Effector CD8-positive, alpha-beta T cell (primary cell): ENCODE measurements around the gene MUC2.

ENCODE experiments used
- DNase-seq: peaks from one replicate; lab custom pipeline; 2025; lab: John Stamatoyannopoulos, UW
- total RNA-seq, 4 experiments: gene quantifications; one replicate each; lab custom pipeline; 2026; lab: John Stamatoyannopoulos, UW

Gene MUC2
- 0 to 0.35 (median 0.05) reads per million in 4 experiments for total RNA-seq

DNA sequence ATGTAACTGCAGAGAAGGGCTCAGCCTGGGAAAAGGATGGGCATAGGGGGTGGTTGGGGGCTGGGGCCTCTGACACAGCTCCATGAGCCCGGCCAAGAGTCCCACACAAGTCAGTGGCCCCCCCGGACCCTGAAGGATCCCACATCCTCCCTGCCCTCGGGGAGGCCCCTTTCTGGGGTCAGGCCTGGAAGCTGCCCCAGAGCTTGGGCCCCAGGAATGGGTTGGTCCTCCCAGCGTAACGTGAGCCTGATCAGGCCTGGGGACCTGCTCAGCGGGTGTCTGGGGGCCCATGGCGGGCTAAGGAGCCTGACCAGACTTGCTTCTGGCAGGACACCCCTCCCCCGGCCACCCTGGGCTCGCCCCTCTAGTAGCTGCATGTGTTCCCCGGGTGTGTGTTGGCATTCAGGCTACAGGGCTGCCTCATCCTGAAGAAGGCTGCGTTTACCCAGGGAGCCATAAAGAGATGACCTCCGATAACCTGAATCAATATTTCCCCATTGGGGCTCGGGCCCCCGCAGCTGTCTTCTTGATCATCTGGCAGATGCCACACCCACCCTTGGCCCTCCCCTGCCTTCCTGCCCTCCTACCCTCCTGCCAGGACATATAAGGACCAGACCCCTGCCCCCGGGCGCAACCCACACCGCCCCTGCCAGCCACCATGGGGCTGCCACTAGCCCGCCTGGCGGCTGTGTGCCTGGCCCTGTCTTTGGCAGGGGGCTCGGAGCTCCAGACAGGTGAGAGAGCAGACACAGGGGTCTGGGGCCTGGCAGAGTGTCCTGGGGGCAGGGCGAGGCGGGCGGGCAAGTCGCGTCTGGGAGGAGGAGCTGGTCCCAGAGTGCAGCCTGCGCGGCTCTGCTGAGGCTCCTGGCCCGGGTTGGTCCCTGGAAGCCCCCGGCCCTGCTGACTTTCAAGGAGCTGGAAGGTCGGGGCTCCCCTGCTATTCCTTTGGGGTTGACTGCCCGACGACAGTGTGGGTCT lies at the start of gene MUC2:
Gene MUC2, plus strand, starts transcription at position 631 of the 978 bp plus-strand sequence.
- DNase-seq: no peak

GRCh38 chr11:1025410-1026162 lies 49.1 kb upstream of the MUC2 start:
- DNase-seq: no peak

GRCh38 chr11:1026163-1026450 lies 48.6 kb upstream of the MUC2 start:
- no peak for DNase-seq

GRCh38 chr11:1026641-1027482 lies 47.8 kb upstream of the MUC2 start:
- no peak for DNase-seq

- no peak for DNase-seq
Measured at GRCh38 chr11:1027483-1028290, 47.0 kb upstream of the MUC2 start.

- DNase-seq: no peak
Measured at GRCh38 chr11:1028291-1028540, 46.5 kb upstream of the MUC2 start.

DNA sequence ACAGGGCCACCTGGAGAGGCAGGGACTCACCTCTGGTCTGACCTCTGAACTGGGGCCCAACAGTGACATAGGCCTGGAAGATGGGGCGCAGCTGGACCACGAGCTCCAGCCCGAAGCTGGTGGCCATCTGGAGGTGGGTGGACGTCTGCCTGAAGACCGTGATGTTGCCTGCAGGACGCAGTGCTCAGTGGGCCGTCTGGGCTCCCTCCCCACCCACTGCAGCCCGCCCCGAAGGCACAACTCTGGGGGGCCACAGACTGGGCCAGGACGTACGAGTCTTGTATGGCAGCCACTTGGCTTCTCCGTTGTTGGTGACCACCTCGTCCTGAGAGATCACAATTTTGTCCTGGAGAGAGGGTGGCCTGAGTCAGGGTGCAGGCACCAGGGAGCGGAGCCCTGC lies 46.1 kb upstream of the MUC2 start:
- no peak for DNase-seq

- no peak for DNase-seq
Measured at GRCh38 chr11:1029051-1029450, 45.6 kb upstream of the MUC2 start.

DNA sequence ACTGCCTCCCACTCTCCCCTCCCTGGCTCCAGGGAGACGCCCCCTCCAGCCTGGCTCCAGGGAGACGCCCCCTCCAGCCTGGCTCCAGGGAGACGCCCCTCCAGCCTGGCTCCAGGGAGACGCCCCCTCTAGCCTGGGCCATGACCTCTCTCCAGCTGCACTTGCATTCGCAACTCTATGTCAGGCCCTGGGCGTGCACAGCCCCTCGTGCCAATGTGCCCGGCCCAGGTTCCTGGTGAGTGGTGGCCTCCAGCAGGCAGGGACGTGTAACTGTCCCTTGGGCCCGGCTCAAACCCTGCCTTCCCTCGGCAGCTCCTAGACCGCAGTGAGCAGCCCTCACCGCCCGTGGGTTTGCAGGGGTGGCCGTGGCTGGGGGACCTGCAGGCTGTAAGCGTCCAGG lies 45.0 kb upstream of the MUC2 start:
- no peak for DNase-seq

DNA sequence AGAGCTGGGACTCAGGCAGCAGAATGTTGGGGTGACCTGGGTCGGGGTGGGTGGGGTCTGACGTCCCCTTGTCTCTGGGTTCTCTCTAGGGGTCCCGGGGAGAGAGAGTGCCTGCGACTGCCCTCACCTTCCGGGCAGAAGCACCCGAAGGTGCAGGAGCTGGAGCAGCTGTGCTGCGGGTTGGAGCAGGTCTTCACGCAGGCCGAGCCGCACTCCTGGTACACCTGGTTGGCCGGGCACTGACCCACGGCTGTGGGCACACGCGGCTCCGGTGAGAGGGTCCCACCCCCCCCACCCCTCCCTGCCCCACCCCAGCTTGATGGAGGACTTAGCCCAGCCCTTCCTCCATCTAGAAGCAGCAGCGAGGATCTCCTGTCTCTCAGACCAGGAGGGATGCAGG lies 44.6 kb upstream of the MUC2 start:
- DNase-seq: no peak

DNA sequence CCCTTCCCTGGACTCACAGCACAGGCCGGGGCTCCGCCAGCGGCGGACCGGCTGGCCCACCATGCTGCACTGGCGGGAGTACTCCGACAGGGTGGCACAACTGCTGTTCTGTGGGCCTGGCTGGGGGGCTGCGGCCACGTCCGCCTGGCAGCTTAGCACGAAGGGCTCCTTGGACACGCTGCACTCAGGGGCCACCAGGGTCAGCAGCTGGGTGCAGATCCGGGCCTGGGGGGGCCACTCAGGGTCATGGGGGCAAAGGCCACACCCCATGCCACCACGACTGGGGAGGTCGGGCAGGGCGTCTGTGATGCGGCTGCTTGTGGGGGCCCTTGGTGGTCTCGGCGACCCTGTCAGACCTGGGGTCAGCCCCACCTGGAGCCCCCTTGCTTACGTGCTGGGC lies 44.1 kb upstream of the MUC2 start:
- no peak for DNase-seq

GRCh38 chr11:1031121-1031899 lies 43.4 kb upstream of the MUC2 start:
- no peak for DNase-seq

- DNase-seq: no peak
Measured at GRCh38 chr11:1032310-1032891, 42.3 kb upstream of the MUC2 start.

DNA sequence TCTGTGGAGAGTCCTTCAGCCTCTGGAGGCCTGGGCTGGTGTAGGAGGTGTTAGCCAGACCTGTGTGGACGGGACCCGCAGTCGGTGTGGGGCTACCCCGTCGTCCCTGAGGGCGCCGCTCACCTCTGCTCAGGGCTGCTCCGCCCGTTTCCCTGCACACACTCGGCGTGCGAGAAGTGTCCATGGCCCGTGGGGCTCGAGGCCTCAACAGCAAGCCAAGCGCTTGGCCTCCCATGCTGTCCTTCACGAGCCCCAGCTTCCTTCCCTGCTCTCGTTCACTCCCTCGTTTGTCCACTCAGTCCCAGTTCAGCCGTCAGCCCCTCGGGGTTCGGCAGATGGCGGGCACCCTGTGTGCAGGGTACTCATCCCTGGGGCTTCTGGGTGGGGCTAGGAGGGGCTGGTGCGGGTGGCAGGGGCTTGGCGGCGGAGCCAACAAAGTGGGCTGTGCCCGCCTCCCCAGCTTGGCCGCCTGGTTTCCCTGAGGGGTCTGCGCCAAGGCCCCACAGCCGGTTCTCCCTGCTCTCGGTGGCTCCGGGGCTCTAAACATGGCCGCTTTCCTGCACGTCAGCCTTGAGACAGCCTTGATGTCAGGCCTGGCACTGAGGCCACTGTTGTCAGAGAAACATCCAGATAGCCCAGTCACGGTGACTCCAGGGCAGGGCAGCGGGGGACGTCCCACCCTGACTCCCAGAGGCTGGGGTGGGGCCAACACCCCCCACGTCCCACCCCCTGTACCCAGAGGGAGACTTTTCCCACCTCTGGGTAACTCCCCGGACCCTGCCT lies 41.5 kb upstream of the MUC2 start:
- DNase-seq: no peak

- DNase-seq: no peak
Measured at GRCh38 chr11:1034001-1034400, 40.7 kb upstream of the MUC2 start.

DNA sequence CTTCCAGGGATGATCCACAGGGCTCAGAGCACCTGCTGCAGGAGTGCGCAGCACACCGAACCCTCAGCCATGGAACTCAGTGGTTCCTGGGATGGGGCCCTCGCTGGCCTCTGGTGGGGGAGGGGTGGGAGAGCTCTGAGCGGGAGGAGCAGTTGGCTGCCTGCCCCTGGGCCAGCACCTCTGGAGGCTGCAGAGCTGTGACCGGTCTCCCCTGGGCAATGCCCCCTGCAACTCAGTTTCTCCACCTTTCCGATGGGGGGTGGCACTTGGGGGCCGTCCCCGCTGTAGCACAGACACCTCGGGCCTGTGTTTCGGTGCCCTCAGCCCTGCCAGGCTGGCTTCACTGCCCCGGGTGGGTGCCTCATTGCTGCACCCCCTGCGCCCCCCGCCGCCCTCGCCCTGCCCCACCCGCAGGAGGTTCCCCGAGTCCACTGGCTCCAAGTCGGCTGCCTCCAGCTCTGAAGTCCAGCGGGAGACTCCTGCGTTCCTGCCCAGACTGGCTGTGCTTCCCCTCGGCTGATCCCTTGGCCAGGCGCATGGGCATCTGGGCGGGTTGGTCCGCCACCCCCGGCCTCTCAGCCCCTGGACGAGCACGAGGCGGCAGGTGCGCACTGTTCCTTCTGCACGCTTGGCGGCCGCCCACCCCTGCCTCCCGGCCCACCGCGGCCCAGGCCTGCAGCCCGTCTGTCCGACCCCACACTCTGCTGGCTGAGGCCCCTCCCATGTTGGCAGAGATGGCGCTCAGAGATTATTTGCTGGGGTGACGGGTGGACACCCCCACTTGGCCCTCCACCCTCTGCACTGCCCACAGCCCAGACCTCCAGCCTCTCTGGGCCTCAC lies 40.0 kb upstream of the MUC2 start:
- DNase-seq: no peak

DNA sequence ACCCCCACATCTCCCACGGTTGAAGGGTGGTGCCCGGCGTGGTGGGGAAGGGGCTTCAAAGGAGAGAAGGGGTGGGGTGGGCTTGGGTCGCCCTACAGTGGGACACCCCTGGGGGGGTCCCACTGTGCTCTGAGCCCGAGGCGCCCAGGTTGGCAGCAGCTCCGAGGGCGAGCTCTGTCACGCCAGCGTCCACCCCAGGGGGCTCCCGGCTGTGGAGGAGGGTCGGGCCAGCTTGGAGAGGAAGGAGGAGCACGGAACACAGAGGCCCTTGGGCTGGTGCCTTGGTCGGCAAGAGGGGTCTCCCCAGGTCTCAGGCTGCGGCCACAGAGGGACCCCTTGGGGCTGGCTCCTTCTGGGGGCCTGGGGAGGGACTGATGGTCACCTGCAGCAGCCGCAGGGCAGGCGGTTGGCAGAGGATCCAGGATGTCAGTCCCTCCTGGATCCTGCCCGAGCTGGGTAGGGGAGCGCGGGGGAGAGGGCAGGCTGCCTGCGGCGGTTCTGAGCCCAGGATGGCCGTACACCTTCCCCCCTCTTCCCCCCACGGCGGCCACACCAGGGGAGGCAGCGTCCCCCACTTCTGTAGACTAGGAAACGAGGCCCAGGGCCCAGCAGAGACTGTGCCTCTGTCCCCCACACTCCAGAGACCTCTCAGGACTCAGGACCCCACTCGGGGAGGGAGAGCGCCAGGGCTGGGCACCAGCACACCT lies 38.9 kb upstream of the MUC2 start:
- no peak for DNase-seq

- DNase-seq: no peak
Measured at GRCh38 chr11:1036303-1036923, 38.3 kb upstream of the MUC2 start, which contains the start of gene MUC6. TSS of gene MUC6 (minus strand) at chr11:1036718. CDS start at chr11:1036655, 63 bp downstream.
